A549 (cell line): ENCODE results near the gene NPHP3. TPM values are rescaled to one million over a fixed set of nuclear protein-coding genes. Genes with fewer than 3 reads are reported as not detected.

Source experiments
- ATAC-seq, 2 experiments: fragments of 200-7000 bp in 1 of 2; fragments of >200 bp in 1 of 2; cut with Nextera tagmentation in 1 of 2; cut with Tn5 transposase in 1 of 2; 3 replicates each; pipeline versions ENCODE4 v1.8.0 to v1.9.1; 2018 to 2020; ENCODE audit warnings: mild to moderate bottlenecking in 1 of 2, moderate library complexity in 1 of 2
- CTCF ChIA-PET: fragments of 300-600 bp; sonication (Branson Sonifier 250); formaldehyde crosslinking; extraction: SDS; loops from one replicate; lab custom pipeline; 2021; ENCODE audit warnings: antibody characterized with exemption, inconsistent platforms; lab: Yijun Ruan, JAX
- POLR2A ChIA-PET: fragments of 350-600 bp; formaldehyde crosslinking; extraction: SDS; loops from one replicate; lab custom pipeline; 2021; ENCODE audit warnings: antibody characterized with exemption, inconsistent platforms; lab: Yijun Ruan, JAX
- DNase-seq, 2 experiments: peaks; one replicate each; pipeline versions ENCODE4 v3.0.0 to v3.0.0-alpha.2; 2011 to 2016; ENCODE audit warnings: low read depth in 1 of 2, low spot score in 1 of 2
- FAIRE-seq: peaks from 2 replicates; lab custom pipeline; 2011; peaks lifted over from hg19 to GRCh38; lab: Jason Lieb, UNC
- H3K27ac ChIP-seq, 2 experiments: fragments of >200 bp; sonication (Bioruptor Twin); formaldehyde crosslinking; 3 replicates each; pipeline ENCODE4 v1.5.1; 2016 to 2017
- H3K4me1 ChIP-seq: fragments of >200 bp; sonication (Bioruptor Twin); formaldehyde crosslinking; 3 replicates; pipeline ENCODE4 v1.6.1; 2016
- H3K4me2 ChIP-seq: fragments of >200 bp; sonication (Bioruptor Twin); formaldehyde crosslinking; 3 replicates; pipeline ENCODE4 v1.6.1; 2016
- H3K4me3 ChIP-seq: fragments of >200 bp; sonication (Bioruptor Twin); formaldehyde crosslinking; 3 replicates; pipeline ENCODE4 v1.5.1; 2016
- H3K9me3 ChIP-seq: fragments of >200 bp; sonication (Bioruptor Twin); formaldehyde crosslinking; 3 replicates; pipeline ENCODE4 v1.6.1; 2016
- BHLHE40 ChIP-seq: IDR thresholded peaks from 2 replicates; pipeline ENCODE4 v1.6.1; 2012; ENCODE audit warnings: low read depth, low read length, inconsistent platforms
- CBX8 ChIP-seq: fragments of 200-600 bp; sonication (generic); IDR thresholded peaks from 2 replicates; pipeline ENCODE4 v1.6.1; 2016
- CEBPB ChIP-seq, 2 experiments: fragments of >200 bp in 1 of 2; sonication (Bioruptor Twin) in 1 of 2; formaldehyde crosslinking in 1 of 2; IDR thresholded peaks; 2 replicates each; pipeline ENCODE4 v1.6.1; 2012 to 2016
- EHF ChIP-seq: fragments of 250-450 bp; sonication (Bioruptor Pico); IDR thresholded peaks from 2 replicates; pipeline ENCODE4 v1.5.0; 2020; ENCODE audit warnings: mild to moderate bottlenecking
- EP300 ChIP-seq, 2 experiments: fragments of >200 bp; sonication (Bioruptor Twin); formaldehyde crosslinking; IDR thresholded peaks; 2 replicates in 1 of 2; 3 replicates in 1 of 2; pipeline ENCODE4 v1.6.1; 2016 to 2017
- ESRRA ChIP-seq: fragments of 150-350 bp; IDR thresholded peaks from 2 replicates; pipeline ENCODE4 v1.6.1; 2014; ENCODE audit warnings: mild to moderate bottlenecking, low read length, borderline replicate concordance
- FOSL2 ChIP-seq, 2 experiments: fragments of 450-650 bp in 1 of 2; fragments of >200 bp in 1 of 2; sonication (Bioruptor Twin) in 1 of 2; formaldehyde crosslinking; IDR thresholded peaks; 2 replicates each; pipeline versions ENCODE4 v1.5.0 to v1.6.1; 2016 to 2020; ENCODE audit warnings: mild to moderate bottlenecking in 1 of 2, moderate library complexity in 1 of 2
- GATA3 ChIP-seq: IDR thresholded peaks from 2 replicates; pipeline ENCODE4 v1.6.1; 2012; ENCODE audit warnings: borderline replicate concordance
- HMGXB4 ChIP-seq: fragments of 250-450 bp; sonication (Bioruptor Pico); IDR thresholded peaks from 2 replicates; pipeline ENCODE4 v1.5.0; 2021; ENCODE audit warnings: mild to moderate bottlenecking, moderate library complexity, borderline replicate concordance
- HOXB5 ChIP-seq: fragments of 250-450 bp; sonication (Bioruptor Pico); IDR thresholded peaks from 2 replicates; pipeline ENCODE4 v1.5.0; 2020; ENCODE audit warnings: mild to moderate bottlenecking, moderate library complexity
- JUN ChIP-seq, 2 experiments: fragments of >200 bp; sonication (Bioruptor Twin); formaldehyde crosslinking; IDR thresholded peaks; 2 replicates in 1 of 2; 3 replicates in 1 of 2; pipeline ENCODE4 v1.6.1; 2016 to 2017
- KDM5A ChIP-seq: fragments of 200-600 bp; sonication (generic); IDR thresholded peaks from 2 replicates; pipeline ENCODE4 v1.6.1; 2016; ENCODE audit warnings: antibody characterized with exemption, mild to moderate bottlenecking
- MAZ ChIP-seq: fragments of 150-350 bp; IDR thresholded peaks from 2 replicates; pipeline ENCODE4 v1.6.1; 2014; ENCODE audit warnings: antibody characterized with exemption, low read depth, low read length, borderline replicate concordance
- PHF8 ChIP-seq: fragments of 200-600 bp; sonication (generic); IDR thresholded peaks from 2 replicates; pipeline ENCODE4 v1.6.1; 2016; ENCODE audit warnings: low read depth, mild to moderate bottlenecking, antibody characterized with exemption, moderate library complexity, borderline replicate concordance
- POLR2A ChIP-seq: IDR thresholded peaks from 2 replicates; pipeline ENCODE4 v1.6.1; 2012; ENCODE audit warnings: mild to moderate bottlenecking, low read length
- RAD21 ChIP-seq, 2 experiments: fragments of >200 bp in 1 of 2; sonication (Bioruptor Twin) in 1 of 2; formaldehyde crosslinking in 1 of 2; IDR thresholded peaks in 1 of 2; conservative IDR thresholded peaks in 1 of 2; 2 replicates in 1 of 2; 3 replicates in 1 of 2; pipeline ENCODE4 v1.6.1; 2012 to 2018; ENCODE audit warnings: inconsistent platforms in 1 of 2
- RNF2 ChIP-seq: fragments of 200-600 bp; sonication (generic); IDR thresholded peaks from 2 replicates; pipeline ENCODE4 v1.6.1; 2016; ENCODE audit warnings: low read depth, mild to moderate bottlenecking, antibody characterized with exemption, moderate library complexity, borderline replicate concordance
- TFCP2L1 ChIP-seq: fragments of 250-450 bp; sonication (Bioruptor Pico); IDR thresholded peaks from 2 replicates; pipeline ENCODE4 v1.5.0; 2021; ENCODE audit warnings: mild to moderate bottlenecking
- USF2 ChIP-seq: fragments of 450-650 bp; IDR thresholded peaks from 2 replicates; pipeline ENCODE4 v1.6.1; 2014; ENCODE audit warnings: antibody characterized with exemption
- WGBS: methylation state at CpG from one replicate; pipeline ENCODE4 v1.1.6; 2017; ENCODE audit errors: missing lambda C conversion rate; 5-methylcytosine and 5-hydroxymethylcytosine counted together
- polyA plus RNA-seq, 4 experiments: library from polyadenylated mRNA; depleted of rRNA in 3 of 4; stranded (reverse); fragments of >200 nt; fragmentation: RNase III in 1 of 4; extraction: RNeasy Plus Mini Kit Qiagen cat#74134 plus additional on column Dnase treatment in 1 of 4; gene quantifications; 2 replicates in 3 of 4; 3 replicates in 1 of 4; pipeline ENCODE4 v1.2.3, GENCODE V29; 2011 to 2017
- TF ChIP-seq, protein P1 (sequence below): IDR thresholded peaks from 2 replicates; pipeline ENCODE4 v1.6.1; 2012
- TF ChIP-seq, protein P2 (sequence below): IDR thresholded peaks from 2 replicates; pipeline ENCODE4 v1.6.1; 2012; ENCODE audit warnings: low read depth, borderline replicate concordance
- TF ChIP-seq, protein P3 (sequence below): fragments of >200 bp; sonication (Bioruptor Twin); formaldehyde crosslinking; IDR thresholded peaks from 3 replicates; pipeline ENCODE4 v1.5.1; 2016

Gene NPHP3
- polyA plus RNA-seq, 2 of the 4 experiments (the other 2 are of a cell fraction), result 6.5 to 18.6 TPM

- peak; percentile 56 to 71 for DNase-seq
- ChIA-PET CTCF (interaction anchor here (1.1 to 2.5 kb wide), 2 partner anchors 18 to 133 kb away, joined by 3 to 8 read pairs; no protein-coding TSS in a partner anchor), POLR2A (interaction anchor here (0.9 to 1.2 kb wide), 2 partner anchors 18 to 243 kb away, joined by 3 read pairs; partner anchors contain the start of gene DNAJC13)
- Histone ChIP-seq H3K4me1 (peaks cover 22% of the 10 kb centered on the region; the same call in 2 of the 3 replicates), H3K27ac (peak within 1 kb of the TSS; percentile 93), H3K4me3 (peak within 1 kb of the TSS; percentile 77), H3K4me2 (peak within 1 kb of the TSS; percentile 82), H3K9me3 (no peaks in the 10 kb centered on the region)
- WGBS, result 0% methylated on average over 13 of the region's 64 CpGs
- peak; percentile 85 to 87 for ATAC-seq
- 0 out of 2 replicates have a peak, but pooled peaks have one; percentile 46 for TF ChIP-seq HMGXB4 (CRISPR knock-in tag)
- no peak for TF ChIP-seq RAD21 (conservative IDR thresholded peaks at IDR 0.05 in 1 of 2, IDR thresholded peaks at IDR 0.05 in 1 of 2)
- TF ChIP-seq, protein P1, sequence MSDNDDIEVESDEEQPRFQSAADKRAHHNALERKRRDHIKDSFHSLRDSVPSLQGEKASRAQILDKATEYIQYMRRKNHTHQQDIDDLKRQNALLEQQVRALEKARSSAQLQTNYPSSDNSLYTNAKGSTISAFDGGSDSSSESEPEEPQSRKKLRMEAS, result 0 out of 2 replicates have a peak, but pooled peaks have one; percentile 5
- TF ChIP-seq EP300 (IDR thresholded peaks at IDR 0.05), result no peak
- no peak for TF ChIP-seq ESRRA
- TF ChIP-seq PHF8, result 0 out of 2 replicates have a peak, but pooled peaks have one; percentile 58
- TF ChIP-seq EHF, result no peak
- TF ChIP-seq POLR2A, result peak; percentile 65
- no peak for TF ChIP-seq FOSL2 (IDR thresholded peaks at IDR 0.05)
- no peak for TF ChIP-seq FOSL2 (CRISPR knock-in tag; IDR thresholded peaks at IDR 0.05)
- TF ChIP-seq CEBPB (IDR thresholded peaks at IDR 0.05), result 0 out of 4 replicates have a peak, but pooled peaks of 1 of the 2 experiments have one; percentile 3
- peak; percentile 55 to 70; a peak in 3 of 5 replicates for TF ChIP-seq JUN (IDR thresholded peaks at IDR 0.05)
- TF ChIP-seq BHLHE40, result no peak
- no peak for TF ChIP-seq MAZ
- peak; percentile 71 for TF ChIP-seq KDM5A
- no peak for FAIRE-seq
These were observed 62.0 kb downstream of the NPHP3 start, which contains the start of gene UBA5 for GRCh38 chr3:132660052-132660810. Gene UBA5 (plus strand): TSS chr3:132660329. CDS start chr3:132660538, 209 bp downstream.

- WGBS, result 1% methylated on average over 10 of the region's 34 CpGs
- peak; percentile 60 to 63 for DNase-seq
- ChIA-PET POLR2A (interaction anchor here (0.9 to 1.2 kb wide), 2 partner anchors 17 to 242 kb away, joined by 3 read pairs; partner anchors contain the start of gene DNAJC13), CTCF (interaction anchor here (1.0 to 2.5 kb wide), 4 partner anchors 15 to 132 kb away, joined by 3 to 8 read pairs (median 4); no protein-coding TSS in a partner anchor)
- peak within 1 kb of the TSS; percentile 93 for H3K27ac ChIP-seq
- peak within 1 kb of the TSS; percentile 82 for H3K4me2 ChIP-seq
- FAIRE-seq, result no peak
- peak within 1 kb of the TSS; percentile 77 for H3K4me3 ChIP-seq
- peak; percentile 87 to 91 for ATAC-seq
- H3K4me1 ChIP-seq, result peaks cover 17% of the 10 kb centered on the region; the same call in 2 of the 3 replicates
- TF ChIP-seq POLR2A, result peak; percentile 53
- TF ChIP-seq, protein P1, result 0 out of 2 replicates have a peak, but pooled peaks have one; percentile 3
- TF ChIP-seq USF2, result no peak
- TF ChIP-seq GATA3, result no peak
- TF ChIP-seq RAD21 (conservative IDR thresholded peaks at IDR 0.05 in 1 of 2, IDR thresholded peaks at IDR 0.05 in 1 of 2), result peak; percentile 26 to 39; a peak in 2 of 5 replicates
- TF ChIP-seq JUN (IDR thresholded peaks at IDR 0.05), result no peak; a peak in 1 of 5 replicates
- TF ChIP-seq RNF2, result no peak
- no peak for TF ChIP-seq TFCP2L1 (CRISPR knock-in tag)
- no peak for TF ChIP-seq HOXB5
- TF ChIP-seq, protein P2, sequence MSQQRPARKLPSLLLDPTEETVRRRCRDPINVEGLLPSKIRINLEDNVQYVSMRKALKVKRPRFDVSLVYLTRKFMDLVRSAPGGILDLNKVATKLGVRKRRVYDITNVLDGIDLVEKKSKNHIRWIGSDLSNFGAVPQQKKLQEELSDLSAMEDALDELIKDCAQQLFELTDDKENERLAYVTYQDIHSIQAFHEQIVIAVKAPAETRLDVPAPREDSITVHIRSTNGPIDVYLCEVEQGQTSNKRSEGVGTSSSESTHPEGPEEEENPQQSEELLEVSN, result peak; percentile 31; the same call in 1 of the 2 replicates
- TF ChIP-seq, protein P3, sequence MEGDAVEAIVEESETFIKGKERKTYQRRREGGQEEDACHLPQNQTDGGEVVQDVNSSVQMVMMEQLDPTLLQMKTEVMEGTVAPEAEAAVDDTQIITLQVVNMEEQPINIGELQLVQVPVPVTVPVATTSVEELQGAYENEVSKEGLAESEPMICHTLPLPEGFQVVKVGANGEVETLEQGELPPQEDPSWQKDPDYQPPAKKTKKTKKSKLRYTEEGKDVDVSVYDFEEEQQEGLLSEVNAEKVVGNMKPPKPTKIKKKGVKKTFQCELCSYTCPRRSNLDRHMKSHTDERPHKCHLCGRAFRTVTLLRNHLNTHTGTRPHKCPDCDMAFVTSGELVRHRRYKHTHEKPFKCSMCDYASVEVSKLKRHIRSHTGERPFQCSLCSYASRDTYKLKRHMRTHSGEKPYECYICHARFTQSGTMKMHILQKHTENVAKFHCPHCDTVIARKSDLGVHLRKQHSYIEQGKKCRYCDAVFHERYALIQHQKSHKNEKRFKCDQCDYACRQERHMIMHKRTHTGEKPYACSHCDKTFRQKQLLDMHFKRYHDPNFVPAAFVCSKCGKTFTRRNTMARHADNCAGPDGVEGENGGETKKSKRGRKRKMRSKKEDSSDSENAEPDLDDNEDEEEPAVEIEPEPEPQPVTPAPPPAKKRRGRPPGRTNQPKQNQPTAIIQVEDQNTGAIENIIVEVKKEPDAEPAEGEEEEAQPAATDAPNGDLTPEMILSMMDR, result peak; percentile 30
- no peak for TF ChIP-seq CBX8
- H3K9me3 ChIP-seq, result no peaks in the 10 kb centered on the region
These were observed 62.7 kb downstream of the NPHP3 start, which contains the start of gene ACAD11 for GRCh38 chr3:132659365-132660051. Gene ACAD11 (minus strand): TSS chr3:132659809. CDS start chr3:132659751, 58 bp downstream.
